CD4-positive, alpha-beta T cell treated with Interferon gamma for 1 hour (primary cell): ENCODE data around the gene BABAM2.

ENCODE experiments used
- DNase-seq: peaks from one replicate; pipeline ENCODE4 v3.0.0-alpha.2; 2020

BABAM2 gene

GRCh38 chr2:28352610-28353195 is 462.2 kb downstream of the BABAM2 start:
- DNase-seq: no peak

- no peak for DNase-seq
Measured at GRCh38 chr2:28354920-28355520, 464.5 kb downstream of the BABAM2 start.

- no peak for DNase-seq
Measured at GRCh38 chr2:28355521-28356094, 465.1 kb downstream of the BABAM2 start.

GRCh38 chr2:28356095-28356911 is 465.8 kb downstream of the BABAM2 start:
- peak; percentile 48 for DNase-seq

- no peak for DNase-seq
Measured at GRCh38 chr2:28357055-28357454, 466.5 kb downstream of the BABAM2 start.

- DNase-seq: no peak
Measured at GRCh38 chr2:28357948-28358667, 467.6 kb downstream of the BABAM2 start.

- DNase-seq: no peak
Measured at GRCh38 chr2:28358668-28359201, 468.2 kb downstream of the BABAM2 start.

- peak; percentile 89 for DNase-seq
Measured at GRCh38 chr2:28359222-28360057, 468.9 kb downstream of the BABAM2 start.

- peak; percentile 30 for DNase-seq
Measured at GRCh38 chr2:28360058-28360717, 469.7 kb downstream of the BABAM2 start.

- DNase-seq: peak; percentile 66
Measured at GRCh38 chr2:28360718-28361293, 470.3 kb downstream of the BABAM2 start.

- no peak for DNase-seq
Measured at GRCh38 chr2:28361991-28362710, 471.6 kb downstream of the BABAM2 start.

GRCh38 chr2:28362991-28363521 is 472.5 kb downstream of the BABAM2 start:
- no peak for DNase-seq

- no peak for DNase-seq
Measured at GRCh38 chr2:28363686-28364280, 473.3 kb downstream of the BABAM2 start.

- DNase-seq: no peak
Measured at GRCh38 chr2:28364610-28365009, 474.1 kb downstream of the BABAM2 start.

- no peak for DNase-seq
Measured at GRCh38 chr2:28365158-28365557, 474.6 kb downstream of the BABAM2 start.

GRCh38 chr2:28366149-28366495 is 475.6 kb downstream of the BABAM2 start:
- no peak for DNase-seq

- DNase-seq: peak; percentile 66
Measured at GRCh38 chr2:28366496-28367282, 476.2 kb downstream of the BABAM2 start.

GRCh38 chr2:28367667-28368356 is 477.3 kb downstream of the BABAM2 start:
- DNase-seq: no peak
